Mammary epithelial cell (primary cell): Measurements from ENCODE around the gene DMWD.

ENCODE experiments used
- CTCF ChIP-seq, 2 donors: IDR thresholded peaks in 1 of 2; conservative IDR thresholded peaks in 1 of 2; 2 replicates each; pipeline ENCODE4 v1.5.1; 2011 to 2012; ENCODE audit warnings: inconsistent platforms in 2 of 2, low read length in 2 of 2, mild to moderate bottlenecking in 2 of 2, control low read depth in 1 of 2, low read depth in 1 of 2; ENCODE audit not compliant: insufficient read depth in 1 of 2; ENCODE audit errors: extremely low read depth in 1 of 2
- EZH2 ChIP-seq: IDR thresholded peaks from 2 replicates; pipeline ENCODE4 v1.6.1; 2012; ENCODE audit warnings: low read length, inconsistent platforms, borderline replicate concordance

DNA sequence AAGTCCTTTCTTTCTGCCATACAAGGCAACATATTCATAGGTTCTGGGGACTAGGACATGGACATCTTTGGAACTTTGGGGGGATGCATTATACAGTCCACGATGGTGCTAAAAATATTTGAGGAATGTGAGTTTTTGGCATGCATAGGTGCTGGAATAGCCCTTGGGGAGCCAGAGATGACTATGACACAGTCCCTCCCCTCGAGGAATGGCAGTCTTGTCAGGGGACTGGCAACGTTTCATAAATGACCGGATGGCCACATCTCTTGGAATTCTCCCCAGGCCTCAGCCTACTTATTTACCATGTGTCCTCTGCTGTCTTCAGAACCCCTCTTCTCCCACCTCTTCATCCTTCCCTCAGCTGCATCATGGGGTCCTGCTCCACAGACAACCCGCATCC, 45.8 kb downstream of the DMWD start:
- TF ChIP-seq CTCF (conservative IDR thresholded peaks at IDR 0.05 in 1 of 2, IDR thresholded peaks at IDR 0.05 in 1 of 2; ENCODE audit: extremely low read depth in 1 of 2, insufficient read depth in 1 of 2, low read depth in 1 of 2, low read length in 2 of 2), result no peak
- TF ChIP-seq EZH2, result no peak
